Smooth muscle cell (in vitro differentiated cells): Measurements from ENCODE around the gene TRAF1. TPM values are rescaled to one million over a fixed set of nuclear protein-coding genes. Genes with fewer than 3 reads are reported as not detected.

Experiments used
- DNase-seq: peaks from one replicate; lab custom pipeline; 2025; ENCODE audit not compliant: unreplicated experiment; lab: John Stamatoyannopoulos, UW
- H2AFZ ChIP-seq: fragments of 200-600 bp; sonication (generic); 2 replicates; pipeline ENCODE4 v1.6.0; 2016; ENCODE audit warnings: antibody characterized with exemption, low read depth, mild to moderate bottlenecking
- H3F3A ChIP-seq: fragments of 200-600 bp; sonication (generic); 2 replicates; pipeline ENCODE4 v1.6.0; 2017; ENCODE audit warnings: antibody characterized with exemption, low read depth
- H3K27ac ChIP-seq: fragments of 200-600 bp; sonication (generic); 2 replicates; pipeline ENCODE4 v1.5.1; 2016; ENCODE audit warnings: low read depth, mild to moderate bottlenecking
- H3K27me3 ChIP-seq: fragments of 200-600 bp; sonication (generic); 2 replicates; pipeline ENCODE4 v1.6.1; 2016; ENCODE audit warnings: low read depth, mild to moderate bottlenecking
- H3K36me3 ChIP-seq: fragments of 200-600 bp; sonication (generic); 2 replicates; pipeline ENCODE4 v1.5.1; 2016; ENCODE audit warnings: low read depth
- H3K4me1 ChIP-seq: fragments of 200-600 bp; sonication (generic); 2 replicates; pipeline ENCODE4 v1.5.1; 2016; ENCODE audit warnings: low read depth
- H3K4me2 ChIP-seq: fragments of 200-600 bp; sonication (generic); 2 replicates; pipeline ENCODE4 v1.6.0; 2016; ENCODE audit warnings: mild to moderate bottlenecking
- H3K4me3 ChIP-seq: fragments of 200-600 bp; sonication (generic); 2 replicates; pipeline ENCODE4 v1.5.1; 2016; ENCODE audit warnings: mild to moderate bottlenecking
- H3K79me2 ChIP-seq: fragments of 200-600 bp; sonication (generic); 2 replicates; pipeline ENCODE4 v1.6.0; 2016; ENCODE audit warnings: low read depth, mild to moderate bottlenecking
- H3K9ac ChIP-seq: fragments of 200-600 bp; sonication (generic); 2 replicates; pipeline ENCODE4 v1.6.0; 2016; ENCODE audit warnings: low read depth
- H3K9me3 ChIP-seq: fragments of 200-600 bp; sonication (generic); replicated peaks from 2 replicates; pipeline ENCODE4 v1.5.1; 2016; ENCODE audit warnings: low read depth
- H4K20me1 ChIP-seq: fragments of 200-600 bp; sonication (generic); 2 replicates; pipeline ENCODE4 v1.6.0; 2016; ENCODE audit warnings: low read depth
- WGBS: methylation state at CpG from one replicate; pipeline ENCODE4 v1.1.7; 2016; ENCODE audit warnings: low lambda C conversion rate; 5-methylcytosine and 5-hydroxymethylcytosine counted together
- polyA plus RNA-seq: library from polyadenylated mRNA; unstranded; fragments of >200 nt; fragmentation: Nextera tagmentation; extraction: Ambion mirVana; gene quantifications from 2 replicates; pipeline ENCODE4 v1.2.1, GENCODE V29; 2016
- total RNA-seq: library from RNA; depleted of rRNA; stranded (reverse); fragments of >200 nt; gene quantifications from 2 replicates; pipeline ENCODE4 v1.2.3, GENCODE V29; 2014
- TF ChIP-seq, protein P1 (sequence below): fragments of 200-600 bp; sonication (generic); IDR thresholded peaks from 2 replicates; pipeline ENCODE4 v1.5.1; 2017; ENCODE audit warnings: borderline replicate concordance, mild to moderate bottlenecking, antibody characterized with exemption; ENCODE audit not compliant: insufficient read depth, poor library complexity, severe bottlenecking

TRAF1 gene
- total and polyA plus RNA-seq, 2 experiments from 2014 or later = 2.9 to 5.4 TPM

DNA sequence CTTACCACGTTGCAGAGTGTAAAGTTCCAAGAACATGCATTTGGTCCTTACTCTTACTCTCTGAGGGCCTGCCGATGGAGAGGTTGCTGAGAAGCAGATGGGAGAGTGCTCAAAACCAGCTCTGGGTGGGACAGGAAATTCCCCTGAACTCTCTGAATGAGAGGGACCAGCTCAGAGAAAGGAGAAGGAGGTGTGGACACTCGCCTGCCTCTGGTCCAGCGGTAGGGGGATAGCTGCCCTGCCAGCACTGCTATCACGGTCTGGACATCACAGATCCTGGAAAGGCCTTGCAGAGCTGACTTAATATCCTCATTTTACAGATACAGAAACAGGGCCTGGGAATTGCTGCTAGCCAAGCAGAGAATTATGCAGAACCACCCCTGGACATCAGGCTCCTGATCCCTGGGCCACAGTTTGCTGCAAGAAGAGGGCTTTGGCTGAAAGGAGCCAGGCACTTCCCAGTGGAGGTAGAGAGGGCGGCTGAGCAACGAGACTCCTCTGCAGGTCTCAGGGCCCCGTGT lies 4.9 kb downstream of the TRAF1 start:
- H3K4me2 ChIP-seq = peak overlapping the region; percentile 16
- no peaks in the 10 kb centered on the region for H3K27me3 ChIP-seq
- H2AFZ ChIP-seq = no peak overlapping the region
- no peaks in the 10 kb centered on the region for H3K36me3 ChIP-seq
- no peaks in the 10 kb centered on the region for H4K20me1 ChIP-seq
- no peaks in the 10 kb centered on the region for H3K9me3 ChIP-seq
- peaks cover 27% of the 10 kb centered on the region for H3K4me1 ChIP-seq
- no peak overlapping the region for H3K4me3 ChIP-seq
- H3K9ac ChIP-seq = no peak overlapping the region
- 40% methylated on average over 8 of the region's 8 CpGs for WGBS
- no peaks in the 10 kb centered on the region for H3K79me2 ChIP-seq
- peaks cover 31% of the 10 kb centered on the region for H3F3A ChIP-seq
- TF ChIP-seq, protein P1, sequence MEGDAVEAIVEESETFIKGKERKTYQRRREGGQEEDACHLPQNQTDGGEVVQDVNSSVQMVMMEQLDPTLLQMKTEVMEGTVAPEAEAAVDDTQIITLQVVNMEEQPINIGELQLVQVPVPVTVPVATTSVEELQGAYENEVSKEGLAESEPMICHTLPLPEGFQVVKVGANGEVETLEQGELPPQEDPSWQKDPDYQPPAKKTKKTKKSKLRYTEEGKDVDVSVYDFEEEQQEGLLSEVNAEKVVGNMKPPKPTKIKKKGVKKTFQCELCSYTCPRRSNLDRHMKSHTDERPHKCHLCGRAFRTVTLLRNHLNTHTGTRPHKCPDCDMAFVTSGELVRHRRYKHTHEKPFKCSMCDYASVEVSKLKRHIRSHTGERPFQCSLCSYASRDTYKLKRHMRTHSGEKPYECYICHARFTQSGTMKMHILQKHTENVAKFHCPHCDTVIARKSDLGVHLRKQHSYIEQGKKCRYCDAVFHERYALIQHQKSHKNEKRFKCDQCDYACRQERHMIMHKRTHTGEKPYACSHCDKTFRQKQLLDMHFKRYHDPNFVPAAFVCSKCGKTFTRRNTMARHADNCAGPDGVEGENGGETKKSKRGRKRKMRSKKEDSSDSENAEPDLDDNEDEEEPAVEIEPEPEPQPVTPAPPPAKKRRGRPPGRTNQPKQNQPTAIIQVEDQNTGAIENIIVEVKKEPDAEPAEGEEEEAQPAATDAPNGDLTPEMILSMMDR = no peak
- no peak for DNase-seq
- H3K27ac ChIP-seq = peak overlapping the region; percentile 83

DNA sequence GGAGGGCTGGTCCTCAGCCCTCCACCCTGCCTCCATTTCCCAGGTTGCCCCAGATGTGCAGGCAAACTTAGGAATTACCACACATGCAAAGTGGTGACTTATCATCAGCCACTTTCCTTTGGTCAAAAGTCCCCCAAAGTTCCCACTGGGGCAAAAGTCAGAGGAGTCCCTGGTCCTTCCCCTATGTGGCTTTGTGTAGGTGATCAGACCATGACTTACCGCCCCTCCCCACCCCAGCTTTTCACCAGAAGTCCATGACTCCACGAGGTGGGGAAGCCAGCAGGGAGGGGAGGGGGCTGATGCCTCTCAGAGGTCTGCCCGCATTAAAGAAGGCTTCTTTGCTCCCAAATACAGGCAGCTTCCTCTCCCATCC lies 5.8 kb downstream of the TRAF1 start:
- no peak overlapping the region for H3K4me3 ChIP-seq
- no peaks in the 10 kb centered on the region for H4K20me1 ChIP-seq
- peak overlapping the region; percentile 83 for H3K27ac ChIP-seq
- no peaks in the 10 kb centered on the region for H3K9me3 ChIP-seq
- H2AFZ ChIP-seq = no peak overlapping the region
- H3K4me2 ChIP-seq = peak overlapping the region; percentile 25
- no peaks in the 10 kb centered on the region for H3K27me3 ChIP-seq
- 61% methylated on average over 3 of the region's 3 CpGs for WGBS
- DNase-seq = no peak
- TF ChIP-seq, protein P1 = no peak
- no peaks in the 10 kb centered on the region for H3K79me2 ChIP-seq
- peaks cover 25% of the 10 kb centered on the region for H3F3A ChIP-seq
- H3K9ac ChIP-seq = no peak overlapping the region
- H3K36me3 ChIP-seq = no peaks in the 10 kb centered on the region
- peaks cover 25% of the 10 kb centered on the region for H3K4me1 ChIP-seq

DNA sequence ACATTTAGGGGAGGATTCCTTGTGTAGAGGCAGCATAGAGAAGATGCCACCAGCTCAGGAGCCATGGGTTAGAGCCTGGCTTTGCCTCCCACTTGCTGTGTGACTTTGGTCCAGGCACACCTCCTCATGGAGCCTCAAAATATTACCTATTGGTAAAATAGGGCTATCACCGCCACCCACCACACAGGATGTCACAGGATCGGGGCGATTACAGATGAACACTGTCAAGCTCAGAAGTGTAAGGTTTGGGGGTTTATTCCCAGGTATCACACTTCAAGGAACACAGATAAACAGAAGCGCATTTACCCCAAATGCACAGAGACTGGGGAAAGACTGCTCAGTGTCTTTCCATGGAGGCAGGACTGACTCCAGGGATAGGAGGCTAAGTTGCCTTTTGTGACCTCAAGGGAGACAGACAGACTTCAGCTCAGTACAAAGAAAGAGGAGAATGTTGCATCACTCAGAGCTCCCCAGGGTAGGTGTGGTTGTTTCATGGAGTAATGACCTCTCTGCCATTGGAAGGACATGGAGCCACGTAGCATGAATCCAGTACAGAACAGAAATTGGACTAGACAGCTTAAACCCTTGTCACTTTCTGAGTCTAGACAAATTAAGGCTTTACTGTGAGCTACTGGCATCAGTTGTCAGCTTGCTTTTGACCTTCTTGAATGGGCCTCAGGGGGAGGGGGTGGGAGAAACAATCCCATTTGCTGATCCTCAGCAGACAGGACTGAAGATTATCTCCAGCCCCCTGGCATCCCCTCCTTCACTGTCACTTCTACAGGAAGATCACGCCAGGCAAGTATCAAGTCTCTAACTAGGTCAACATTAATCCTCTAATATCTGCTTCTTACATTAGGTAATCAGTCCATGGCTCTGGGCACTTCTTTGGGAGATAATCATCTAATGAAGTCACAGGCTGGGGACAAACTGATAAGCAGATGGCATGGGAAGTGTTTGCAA lies 6.5 kb downstream of the TRAF1 start:
- no peaks in the 10 kb centered on the region for H3K79me2 ChIP-seq
- no peaks in the 10 kb centered on the region for H4K20me1 ChIP-seq
- H3K9ac ChIP-seq = peak overlapping the region; percentile 40
- H3F3A ChIP-seq = peaks cover 21% of the 10 kb centered on the region
- H3K27ac ChIP-seq = peak overlapping the region; percentile 83
- no peak for DNase-seq
- WGBS = 77% methylated on average over 6 of the region's 6 CpGs
- no peaks in the 10 kb centered on the region for H3K9me3 ChIP-seq
- H3K4me2 ChIP-seq = peak overlapping the region; percentile 58
- no peaks in the 10 kb centered on the region for H3K36me3 ChIP-seq
- TF ChIP-seq, protein P1 = no peak
- peaks cover 23% of the 10 kb centered on the region for H3K4me1 ChIP-seq
- H3K27me3 ChIP-seq = no peaks in the 10 kb centered on the region
- no peak overlapping the region for H2AFZ ChIP-seq
- no peak overlapping the region for H3K4me3 ChIP-seq
